ENCODE measurements around the gene ATAD3B.
"Not testable (repeated sequence)": the region's sequence is repeated elsewhere in the genome, so short reads cannot be mapped to it uniquely, and the experiment has no call there.

ATAD3B gene

GRCh38 chr1:1481811-1482210 lies 10.2 kb downstream of the ATAD3B start:
- DNase-seq = not testable (repeated sequence)

DNA sequence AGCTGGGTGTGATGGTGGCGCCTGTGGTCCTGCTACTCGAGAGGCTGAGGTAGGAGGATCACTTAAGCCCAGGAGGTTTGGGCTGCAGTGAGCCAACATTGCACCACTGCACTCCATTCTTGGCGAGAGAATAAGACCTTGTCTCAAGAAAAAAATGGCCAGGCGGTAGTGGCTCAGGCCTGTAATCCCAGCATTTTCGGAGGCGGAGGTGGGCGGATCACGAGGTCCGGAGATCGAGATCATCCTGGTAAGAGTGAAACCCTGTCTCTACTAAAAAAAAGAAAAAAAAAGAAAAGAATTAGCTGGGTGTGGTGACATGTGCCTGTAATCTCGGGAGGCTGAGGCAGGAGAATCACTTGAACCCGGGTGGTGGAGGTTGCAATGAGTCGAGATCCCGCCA lies 11.3 kb downstream of the ATAD3B start:
- no peak for DNase-seq

DNA sequence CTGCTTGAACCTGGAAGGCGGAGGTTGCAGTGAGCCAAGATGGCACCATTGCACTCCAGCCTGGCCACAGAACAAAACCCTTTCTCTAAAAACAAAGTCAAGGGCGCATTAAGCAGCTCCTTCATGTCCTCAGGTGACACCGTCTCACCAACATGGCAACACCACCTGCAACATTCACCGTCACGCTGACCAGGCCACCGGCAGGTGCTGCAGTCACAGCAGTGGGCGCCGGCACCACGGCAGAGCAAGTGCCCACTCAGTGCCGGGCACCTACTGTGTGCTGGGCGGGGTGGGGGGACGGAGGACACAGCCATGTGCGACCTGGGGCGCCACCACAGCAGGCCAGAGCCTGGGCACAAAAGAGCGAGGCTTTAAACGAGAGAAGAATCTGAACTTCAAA lies 12.1 kb downstream of the ATAD3B start:
- no peak for DNase-seq

DNA sequence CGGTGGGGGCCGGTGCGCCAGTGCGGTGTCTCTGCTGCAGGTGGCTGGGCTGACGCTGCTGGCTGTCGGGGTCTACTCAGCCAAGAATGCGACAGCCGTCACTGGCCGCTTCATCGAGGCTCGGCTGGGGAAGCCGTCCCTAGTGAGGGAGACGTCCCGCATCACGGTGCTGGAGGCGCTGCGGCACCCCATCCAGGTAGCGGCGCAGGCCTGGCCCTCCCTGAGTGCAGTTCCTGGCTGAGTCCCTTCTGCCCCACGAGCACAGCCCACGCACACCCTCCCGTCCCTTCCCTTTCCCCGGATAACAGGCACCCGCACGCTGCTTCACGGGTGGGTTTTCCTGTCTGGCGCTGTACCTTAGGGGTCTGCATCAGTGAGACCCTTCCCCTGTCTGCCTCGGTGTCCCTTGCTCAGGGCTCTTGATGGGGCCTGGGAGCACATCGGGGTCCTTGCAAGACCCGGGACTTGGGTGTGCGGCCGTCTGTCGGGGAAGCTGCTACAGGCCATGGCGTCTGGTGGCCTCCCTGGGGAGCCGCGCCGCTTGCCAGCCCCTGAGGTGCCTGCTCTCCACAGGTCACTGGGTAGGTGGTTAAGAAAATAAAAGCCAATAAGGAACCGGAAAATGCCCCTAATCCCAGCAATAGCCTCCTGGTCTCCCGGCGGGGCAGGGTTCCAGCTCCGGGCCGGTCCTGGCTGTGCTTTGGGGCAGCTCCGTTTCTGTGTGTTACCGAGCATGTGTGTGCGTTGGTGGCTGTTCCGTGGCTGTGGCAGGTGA lies 13.6 kb downstream of the ATAD3B start:
- not testable (repeated sequence) for DNase-seq

DNA sequence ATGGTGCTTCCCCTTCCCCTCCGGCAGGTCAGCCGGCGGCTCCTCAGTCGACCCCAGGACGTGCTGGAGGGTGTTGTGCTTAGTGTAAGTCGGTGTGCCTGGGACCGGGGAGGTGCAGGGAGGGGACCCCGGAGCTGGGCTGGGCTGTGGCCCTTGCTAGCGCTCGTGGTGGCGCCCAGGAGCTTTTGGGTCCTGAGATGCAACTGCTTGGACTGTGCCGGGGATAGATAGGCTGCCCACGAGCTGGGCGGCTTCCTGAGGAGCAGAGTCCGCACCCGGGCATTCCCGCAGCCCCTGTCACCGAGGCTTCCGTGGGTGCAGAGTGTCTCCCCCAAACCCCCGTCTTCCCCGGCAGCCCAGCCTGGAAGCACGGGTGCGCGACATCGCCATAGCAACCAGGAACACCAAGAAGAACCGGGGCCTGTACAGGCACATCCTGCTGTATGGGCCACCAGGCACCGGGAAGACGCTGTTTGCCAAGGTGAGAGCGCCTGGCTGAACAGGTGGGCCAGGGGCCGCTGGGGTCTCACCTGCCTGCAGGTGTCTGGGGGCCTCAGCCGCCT lies 14.3 kb downstream of the ATAD3B start:
- not testable (repeated sequence) for DNase-seq

DNA sequence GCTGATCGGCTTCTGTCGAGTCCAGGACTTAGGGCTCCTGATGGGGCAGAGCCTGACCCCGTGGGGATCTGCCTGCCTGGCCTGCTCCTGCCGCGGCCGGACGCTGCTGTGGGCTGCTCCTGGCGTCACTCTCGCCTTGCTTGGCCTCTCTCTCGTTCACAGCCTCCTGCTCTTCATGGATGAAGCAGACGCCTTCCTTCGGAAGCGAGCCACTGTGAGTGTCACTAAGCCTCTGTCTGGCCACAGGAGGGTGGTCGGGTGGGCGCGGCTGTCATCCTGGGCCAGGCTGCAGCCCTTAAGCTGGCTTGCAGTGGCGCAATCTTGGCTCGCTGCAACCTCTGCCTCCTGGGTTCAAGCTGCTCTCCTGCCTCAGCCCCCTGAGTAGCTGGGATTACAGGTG lies 16.1 kb downstream of the ATAD3B start:
- DNase-seq = no peak

GRCh38 chr1:1489231-1489630 lies 17.7 kb downstream of the ATAD3B start:
- DNase-seq = no peak

DNA sequence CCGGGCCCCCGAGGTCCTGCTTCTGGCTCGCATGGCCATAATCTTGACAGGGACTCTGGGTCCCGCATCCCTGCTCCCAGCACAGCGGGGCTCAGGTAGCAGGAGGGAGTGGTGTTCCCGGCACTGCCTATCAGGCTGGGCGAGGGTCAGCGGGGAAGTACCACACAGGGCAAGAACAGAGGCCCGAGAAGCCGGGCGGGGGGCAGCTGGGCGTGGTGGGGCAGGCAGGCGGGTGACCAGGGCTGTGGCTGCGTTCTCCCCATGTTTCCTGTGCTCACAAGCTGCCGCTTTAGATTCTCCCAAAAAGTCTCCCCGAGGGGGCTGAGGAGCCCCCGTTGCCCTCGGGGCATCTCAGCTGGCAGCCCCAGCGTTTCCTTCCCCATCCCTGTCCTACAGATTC lies 18.3 kb downstream of the ATAD3B start:
- no peak for DNase-seq

DNA sequence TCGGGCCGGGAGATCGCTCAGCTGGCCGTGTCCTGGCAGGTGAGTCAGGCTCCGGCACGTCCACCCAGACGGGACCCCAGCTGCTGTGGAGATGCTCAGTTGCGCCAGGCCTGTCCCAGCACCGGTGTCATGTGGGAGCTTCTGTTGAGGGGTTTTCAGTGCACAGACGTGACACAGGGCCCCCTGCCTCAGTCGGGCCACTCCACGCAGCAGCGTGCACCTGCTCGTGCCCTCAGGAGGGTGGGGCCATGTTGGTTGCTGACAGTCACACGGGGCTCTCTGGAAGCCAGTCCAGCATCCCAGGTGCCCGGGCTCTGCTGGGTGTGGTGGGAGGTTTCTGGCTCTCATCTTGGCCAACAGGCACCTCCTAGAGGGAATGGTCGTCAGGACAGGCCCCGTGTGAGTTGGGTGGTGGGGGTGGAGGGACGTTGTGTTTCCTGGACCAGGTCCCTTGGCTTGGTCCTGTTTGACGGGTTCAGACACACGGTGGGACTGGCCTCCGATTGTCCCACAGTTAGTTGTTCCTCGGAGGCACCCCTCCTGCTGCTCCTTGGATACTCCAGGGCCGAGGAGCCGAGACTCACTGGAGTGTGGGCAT lies 19.2 kb downstream of the ATAD3B start:
- DNase-seq = no peak

DNA sequence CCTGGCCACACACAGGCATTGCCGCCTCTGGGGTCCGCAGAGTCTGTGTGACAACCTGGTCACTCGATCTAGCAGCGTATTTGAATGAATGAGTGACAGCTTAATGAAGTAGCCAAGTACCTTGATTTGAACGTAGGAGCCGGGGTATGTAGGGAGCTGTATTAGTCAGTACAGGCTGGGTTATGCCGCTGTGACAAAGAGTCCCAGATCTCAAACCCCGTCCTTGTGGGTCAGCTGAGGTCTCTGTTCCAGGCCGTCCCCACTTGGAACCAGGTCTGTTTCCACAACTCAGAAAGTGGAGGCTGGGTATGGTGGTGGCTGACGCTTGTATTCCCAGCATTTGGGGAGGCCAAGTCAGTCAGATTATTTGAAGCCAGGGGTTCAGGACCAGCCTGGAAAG lies 20.0 kb downstream of the ATAD3B start:
- no peak for DNase-seq

GRCh38 chr1:1494311-1494710 lies 22.7 kb downstream of the ATAD3B start:
- not testable (repeated sequence) for DNase-seq

DNA sequence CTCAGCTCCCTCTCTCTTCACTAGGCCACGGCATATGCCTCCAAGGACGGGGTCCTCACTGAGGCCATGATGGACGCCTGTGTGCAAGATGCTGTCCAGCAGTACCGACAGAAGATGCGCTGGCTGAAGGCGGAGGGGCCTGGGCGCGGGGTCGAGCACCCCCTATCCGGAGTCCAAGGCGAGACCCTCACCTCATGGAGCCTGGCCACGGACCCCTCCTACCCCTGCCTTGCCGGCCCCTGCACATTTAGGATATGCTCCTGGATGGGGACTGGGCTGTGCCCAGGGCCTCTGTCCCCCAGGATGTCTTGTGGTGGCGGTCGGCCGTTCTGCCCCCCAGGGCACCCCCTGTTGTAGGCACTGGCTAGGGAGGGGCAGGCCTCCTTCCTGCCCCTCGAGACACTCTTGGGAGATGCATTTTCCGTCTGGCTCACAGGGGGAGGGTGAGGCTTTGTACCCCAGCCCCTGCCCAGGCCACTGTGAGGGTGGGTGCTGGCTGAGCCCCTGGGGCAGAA lies 24.0 kb downstream of the ATAD3B start:
- DNase-seq = not testable (repeated sequence)

DNA sequence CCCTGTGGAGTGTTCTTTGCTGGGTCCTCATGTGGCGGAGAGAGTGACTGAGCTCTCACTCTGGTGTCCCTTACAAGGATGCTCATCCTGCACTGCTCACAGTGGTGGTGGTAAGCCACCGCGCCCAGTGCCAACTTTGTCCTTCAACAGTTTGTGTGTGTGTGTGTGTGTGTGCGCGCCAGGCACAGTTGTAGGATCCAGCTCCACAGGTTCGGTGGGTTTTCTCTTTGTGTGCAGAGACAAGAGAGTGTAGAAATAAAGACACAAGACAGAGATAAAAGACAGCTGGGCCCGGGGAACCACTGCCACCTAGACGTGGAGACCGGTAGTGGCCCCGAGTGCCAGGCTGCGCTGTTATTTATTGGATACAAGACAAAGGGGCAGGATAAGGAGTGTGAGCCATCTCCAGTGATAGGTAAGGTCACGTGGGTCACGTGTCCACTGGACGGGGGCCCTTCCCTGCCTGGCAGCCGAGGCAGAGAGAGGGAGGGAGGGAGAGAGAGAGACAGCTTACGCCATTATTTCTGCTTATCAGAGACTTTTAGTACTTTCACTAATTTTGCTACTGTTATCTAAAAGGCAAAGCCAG lies 33.3 kb downstream of the ATAD3B start:
- DNase-seq = peak; percentile 90

GRCh38 chr1:1505366-1505798 lies 33.8 kb downstream of the ATAD3B start:
- not testable (repeated sequence) for DNase-seq

GRCh38 chr1:1505801-1506200 lies 34.2 kb downstream of the ATAD3B start:
- DNase-seq = not testable (repeated sequence)

DNA sequence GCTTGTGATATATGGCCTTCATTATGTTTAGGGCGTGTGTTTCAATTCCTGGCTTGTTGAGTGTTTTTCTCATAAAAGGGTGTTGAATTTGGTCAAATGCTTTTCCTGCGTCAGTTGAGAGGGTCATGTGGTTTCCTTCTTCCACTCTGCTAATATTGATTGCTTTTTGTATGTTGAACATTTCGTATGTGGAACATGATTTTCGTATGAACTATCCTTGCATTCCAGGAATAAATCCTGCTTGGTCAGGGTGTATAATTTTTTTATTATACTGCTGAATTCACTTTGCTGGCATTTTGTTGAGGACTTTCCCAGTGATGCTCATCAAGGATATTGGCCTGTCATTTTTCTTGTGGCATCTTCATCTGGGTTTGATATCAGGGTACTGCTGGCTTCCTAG lies 35.7 kb downstream of the ATAD3B start:
- DNase-seq = no peak

GRCh38 chr1:1508775-1509464 lies 37.4 kb downstream of the ATAD3B start:
- not testable (repeated sequence) for DNase-seq

- DNase-seq = not testable (repeated sequence)
Measured at GRCh38 chr1:1509465-1509850, 37.9 kb downstream of the ATAD3B start.

DNA sequence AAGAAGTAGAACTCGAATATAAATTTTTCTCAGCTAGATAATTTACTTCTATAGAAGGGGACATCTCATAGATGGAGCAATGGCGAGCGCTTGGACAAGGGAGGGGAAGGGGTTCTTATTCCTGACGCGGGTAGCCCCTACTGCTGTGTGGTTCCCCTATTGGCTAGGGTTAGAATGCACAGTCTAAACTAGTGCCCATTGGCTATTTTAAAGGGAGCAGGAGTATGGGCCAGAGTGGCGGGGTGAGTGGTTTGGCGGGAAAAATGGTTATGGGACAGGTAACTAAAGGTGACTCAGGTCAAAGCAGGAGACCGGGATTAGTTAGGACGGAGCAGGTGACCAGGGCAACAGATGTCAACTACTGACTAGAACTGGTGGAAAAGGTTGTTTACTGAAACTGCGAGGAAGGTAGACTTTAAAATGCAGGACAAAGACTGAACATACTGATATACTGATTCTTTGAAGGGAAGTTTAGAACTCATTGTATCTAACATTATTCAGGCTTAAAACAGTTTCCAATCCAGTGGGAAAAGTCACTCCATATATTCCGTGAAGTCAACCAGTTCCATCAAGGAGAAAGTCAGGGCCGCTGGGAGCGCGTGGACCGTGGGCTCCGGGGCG lies 39.5 kb downstream of the ATAD3B start:
- DNase-seq = no peak

- DNase-seq = peak; percentile 99
Measured at GRCh38 chr1:1511533-1512285, 40.1 kb downstream of the ATAD3B start, which contains the start of gene ATAD3A. Gene ATAD3A, plus strand, starts transcription at chr1:1512162. Its CDS starts 107 bp downstream, at chr1:1512269.

- peak; percentile 72 for DNase-seq
Measured at GRCh38 chr1:1512425-1512824, 40.9 kb downstream of the ATAD3B start.

DNA sequence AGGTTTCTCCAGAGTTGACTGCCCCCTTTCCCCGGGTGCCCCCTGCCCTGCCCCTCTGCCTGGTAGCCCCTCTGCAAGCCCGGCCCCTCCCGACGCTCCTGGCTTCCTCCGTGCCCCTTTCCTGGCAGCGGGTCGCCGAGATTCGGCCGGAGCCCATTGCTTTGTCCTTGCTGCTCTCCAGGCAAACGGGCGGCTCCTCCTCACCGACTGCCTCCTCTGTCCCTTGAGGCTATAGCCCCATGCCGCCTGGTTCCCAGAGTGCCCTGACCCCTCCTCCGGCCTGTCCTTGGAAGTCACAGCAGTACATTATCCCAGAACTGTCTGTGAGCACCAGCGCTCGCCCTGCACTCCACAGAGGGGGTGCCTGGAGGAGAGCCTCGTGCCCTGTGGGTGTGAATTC lies 42.1 kb downstream of the ATAD3B start:
- not testable (repeated sequence) for DNase-seq

Data from activated effector memory CD4-positive, alpha-beta T cell treated with anti-CD3 and anti-CD28 coated beads, Interleukin-2, amount 50 U/mL, for 16 hours (primary cell).